ENCODE measurements around the gene UBAP2. TPM values are rescaled to one million over a fixed set of nuclear protein-coding genes. Genes with fewer than 3 reads are reported as not detected.

The UBAP2 gene
- total RNA-seq, 2 experiments from 2014 or later, result 24.7 to 26.5 TPM

DNA sequence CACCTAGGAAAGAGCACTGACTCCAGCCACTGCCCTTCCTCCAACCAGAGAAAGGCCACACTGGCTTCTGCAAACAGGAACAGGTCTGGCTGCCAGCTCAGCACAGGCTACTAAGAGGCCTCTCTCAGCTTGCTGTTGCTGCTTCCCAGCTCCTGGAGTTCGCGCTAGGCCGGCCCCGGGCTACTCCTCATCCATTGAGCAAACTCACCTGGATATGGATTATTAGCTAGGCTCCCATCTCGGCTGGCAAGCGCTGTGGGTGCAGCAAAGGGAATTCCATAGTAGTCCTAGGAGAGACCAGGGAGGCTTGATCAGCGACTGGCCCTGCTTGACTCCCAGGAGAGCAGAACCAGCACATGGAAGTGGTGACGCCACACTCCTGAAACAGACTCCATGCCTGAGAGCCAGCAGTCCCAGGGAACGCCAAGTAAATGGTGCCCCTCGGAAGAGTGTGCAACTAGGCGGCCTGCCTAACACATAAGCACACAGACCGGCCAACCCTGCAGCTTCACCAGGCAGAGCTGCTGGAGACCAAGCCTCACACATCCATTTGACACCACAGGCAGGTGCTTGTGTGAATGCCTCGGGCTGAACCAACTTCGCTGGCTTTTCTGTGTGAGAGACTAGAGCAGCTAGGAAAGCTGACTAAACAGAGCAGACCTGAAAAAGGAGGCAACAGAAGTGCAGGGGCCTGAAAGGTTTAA is 124.5 kb downstream of the UBAP2 start:
- Mint-ChIP-seq H3K4me1 (ENCODE audit: low read depth) (no peaks in the 10 kb centered on the region), H3K36me3 (ENCODE audit: low read depth) (peaks cover 98% of the 10 kb centered on the region), H3K27me3 (no peaks in the 10 kb centered on the region), H3K4me3 (no peak overlapping the region), H3K27ac (peak overlapping the region; percentile 6), H3K9me3 (no peaks in the 10 kb centered on the region)
- intact Hi-C loops (cut with DNase I, micrococcal nuclease), result loop anchor here in 1 of 2 experiments (5.0 kb wide), 1 partner anchor 112 kb away; no protein-coding TSS in a partner anchor
- no peak for TF ChIP-seq CTCF (IDR thresholded peaks at IDR 0.05)
- peaks cover 91% of the 10 kb centered on the region for H3K36me3 ChIP-seq (ENCODE audit: insufficient read depth, low read length)
- ChIA-PET CTCF (interaction anchor here (0.7 to 1.3 kb wide), 2 partner anchors 9 to 110 kb away, joined by 3 to 4 read pairs; no protein-coding TSS in a partner anchor), POLR2A (no interaction called here)
- H3K4me1 ChIP-seq (ENCODE audit: insufficient read depth, low read length), result no peaks in the 10 kb centered on the region
- no peak overlapping the region for H3K27ac ChIP-seq (ENCODE audit: low read depth in 1 of 2, low read length in 2 of 2)
- H3K27me3 ChIP-seq (ENCODE audit: control insufficient read depth in 1 of 2, insufficient read depth in 2 of 2, low read length in 2 of 2), result no peaks in the 10 kb centered on the region
- no peak for ATAC-seq (ENCODE audit: poor library complexity)
- no peak for DNase-seq
- H3K4me3 ChIP-seq (ENCODE audit: low read length), result no peak overlapping the region
- no peaks in the 10 kb centered on the region for H3K9me3 ChIP-seq (ENCODE audit: control insufficient read depth in 1 of 2, insufficient read depth in 1 of 2, low read length in 2 of 2)

- Histone ChIP-seq H3K9me3 (ENCODE audit: control insufficient read depth in 1 of 2, insufficient read depth in 1 of 2, low read length in 2 of 2) (no peaks in the 10 kb centered on the region), H3K27me3 (ENCODE audit: control insufficient read depth in 1 of 2, insufficient read depth in 2 of 2, low read length in 2 of 2) (no peaks in the 10 kb centered on the region), H3K27ac (ENCODE audit: low read depth in 1 of 2, low read length in 2 of 2) (no peak overlapping the region), H3K36me3 (ENCODE audit: insufficient read depth, low read length) (peaks cover 90% of the 10 kb centered on the region), H3K4me1 (ENCODE audit: insufficient read depth, low read length) (no peaks in the 10 kb centered on the region), H3K4me3 (ENCODE audit: low read length) (no peak overlapping the region)
- Mint-ChIP-seq H3K27me3 (no peaks in the 10 kb centered on the region), H3K36me3 (ENCODE audit: low read depth) (peaks cover 99% of the 10 kb centered on the region), H3K27ac (no peak overlapping the region), H3K4me3 (no peak overlapping the region), H3K4me1 (ENCODE audit: low read depth) (no peaks in the 10 kb centered on the region), H3K9me3 (no peaks in the 10 kb centered on the region)
- ATAC-seq (ENCODE audit: poor library complexity) (no peak), DNase-seq (no peak)
- intact Hi-C loops (cut with DNase I, micrococcal nuclease), result loop anchor here in 1 of 2 experiments (5.0 kb wide), 1 partner anchor 111 kb away; no protein-coding TSS in a partner anchor
- ChIA-PET CTCF (no interaction called here), POLR2A (no interaction called here)
- TF ChIP-seq CTCF (IDR thresholded peaks at IDR 0.05), result no peak
Observed at GRCh38 chr9:33923079-33923478, 125.6 kb downstream of the UBAP2 start.

- peaks cover 90% of the 10 kb centered on the region for H3K36me3 ChIP-seq (ENCODE audit: insufficient read depth, low read length)
- ChIA-PET CTCF (interaction anchor here (0.6 kb wide), 1 partner anchor 109 kb away, joined by 4 read pairs; no protein-coding TSS in a partner anchor), POLR2A (no interaction called here)
- Mint-ChIP-seq H3K27me3 (no peaks in the 10 kb centered on the region), H3K4me3 (no peak overlapping the region), H3K36me3 (ENCODE audit: low read depth) (peaks cover 99% of the 10 kb centered on the region), H3K4me1 (ENCODE audit: low read depth) (no peaks in the 10 kb centered on the region), H3K9me3 (no peaks in the 10 kb centered on the region), H3K27ac (no peak overlapping the region)
- H3K4me3 ChIP-seq (ENCODE audit: low read length), result no peak overlapping the region
- TF ChIP-seq CTCF (IDR thresholded peaks at IDR 0.05), result peak; percentile 36
- no peak overlapping the region for H3K27ac ChIP-seq (ENCODE audit: low read depth in 1 of 2, low read length in 2 of 2)
- no peaks in the 10 kb centered on the region for H3K27me3 ChIP-seq (ENCODE audit: control insufficient read depth in 1 of 2, insufficient read depth in 2 of 2, low read length in 2 of 2)
- DNase-seq (peak in 5 of 14 experiments; percentile 9 to 41 (median 18)), ATAC-seq (ENCODE audit: poor library complexity) (peak; percentile 67)
- no peaks in the 10 kb centered on the region for H3K9me3 ChIP-seq (ENCODE audit: control insufficient read depth in 1 of 2, insufficient read depth in 1 of 2, low read length in 2 of 2)
- no peaks in the 10 kb centered on the region for H3K4me1 ChIP-seq (ENCODE audit: insufficient read depth, low read length)
- intact Hi-C loops (cut with DNase I, micrococcal nuclease), result loop anchor here (1.0 to 5.0 kb wide), 2 partner anchors 109 to 110 kb away; no protein-coding TSS in a partner anchor
Observed at GRCh38 chr9:33921967-33922895, 126.5 kb downstream of the UBAP2 start.
